GM18858 (cell line): ENCODE data around the gene DYNLL1.
"Not testable (repeated sequence)": the region's sequence is repeated elsewhere in the genome, so short reads cannot be mapped to it uniquely, and the experiment has no call there.

Experiments used
- ATAC-seq: cut with Tn5 transposase; IDR thresholded peaks from one replicate; pipeline ENCODE4 v1.9.1; 2021; ENCODE audit not compliant: unreplicated experiment

DYNLL1 gene

DNA sequence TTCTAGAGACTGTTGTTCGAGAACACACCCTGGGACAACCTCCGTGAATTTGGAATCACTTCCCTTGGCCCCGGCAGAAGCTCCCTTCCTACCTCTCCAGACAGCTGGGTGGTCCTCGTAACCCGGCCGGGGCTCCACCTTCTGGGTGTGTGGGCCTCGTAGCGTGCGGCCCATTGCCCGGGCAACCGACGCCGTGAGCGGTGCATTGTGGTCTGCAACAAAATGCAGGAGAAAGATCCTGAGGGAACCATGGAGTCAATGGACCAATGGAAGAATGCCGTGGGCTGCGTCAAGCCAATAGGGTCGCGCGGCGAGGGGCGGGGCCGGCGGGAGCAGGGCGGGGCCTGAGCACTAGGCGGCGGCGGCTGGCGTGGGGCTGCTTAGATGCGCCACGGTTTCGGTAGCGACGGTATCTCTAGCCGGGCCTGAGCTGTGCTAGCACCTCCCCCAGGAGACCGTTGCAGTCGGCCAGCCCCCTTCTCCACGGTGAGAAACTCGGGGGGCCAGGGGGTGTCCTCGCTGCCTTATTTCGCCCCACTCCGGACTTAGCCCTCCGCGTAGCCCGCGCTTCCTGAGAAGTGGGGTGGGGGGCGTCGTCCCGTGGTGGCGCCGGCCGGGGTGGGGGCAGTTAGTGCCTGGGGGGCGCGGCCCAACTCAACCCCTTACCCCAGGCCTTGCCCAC, at the start of gene DYNLL1:
TSS of gene DYNLL1 (plus strand) at position 383 of the 682 bp plus-strand sequence. CDS start 309 bp downstream, outside the sequence.
- ATAC-seq: peak; percentile 86

GRCh38 chr12:120446844-120447178, 49.1 kb upstream of the DYNLL1 start:
- ATAC-seq: peak; percentile 27

GRCh38 chr12:120447992-120448391, 47.9 kb upstream of the DYNLL1 start:
- no peak for ATAC-seq

GRCh38 chr12:120452524-120452923, 43.4 kb upstream of the DYNLL1 start:
- ATAC-seq: not testable (repeated sequence)

GRCh38 chr12:120453060-120453750, 42.7 kb upstream of the DYNLL1 start:
- ATAC-seq: no peak

GRCh38 chr12:120453977-120454376, 41.9 kb upstream of the DYNLL1 start:
- ATAC-seq: no peak

- no peak for ATAC-seq
Measured at GRCh38 chr12:120455302-120455701, 40.6 kb upstream of the DYNLL1 start.

- ATAC-seq: no peak
Measured at GRCh38 chr12:120457133-120457532, 38.8 kb upstream of the DYNLL1 start.

DNA sequence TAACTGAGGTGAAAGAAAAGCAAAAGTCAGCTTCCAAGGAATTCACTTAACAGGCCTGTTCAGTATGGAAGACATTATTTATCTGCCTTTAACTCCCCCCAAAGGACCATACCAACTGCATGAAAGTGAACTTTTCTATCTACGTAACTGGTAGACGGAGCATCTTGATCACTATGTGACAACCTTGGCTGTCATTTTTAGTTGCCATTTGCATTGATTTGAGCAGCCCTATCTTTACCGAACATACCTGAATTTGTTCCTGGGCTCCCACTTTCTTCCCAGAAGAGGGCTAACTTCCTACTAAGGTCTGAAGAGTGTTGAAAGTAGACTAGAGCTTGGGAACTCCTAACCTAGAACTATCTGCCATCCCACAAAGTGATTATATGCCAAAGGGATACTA, 35.8 kb upstream of the DYNLL1 start:
- ATAC-seq: no peak

DNA sequence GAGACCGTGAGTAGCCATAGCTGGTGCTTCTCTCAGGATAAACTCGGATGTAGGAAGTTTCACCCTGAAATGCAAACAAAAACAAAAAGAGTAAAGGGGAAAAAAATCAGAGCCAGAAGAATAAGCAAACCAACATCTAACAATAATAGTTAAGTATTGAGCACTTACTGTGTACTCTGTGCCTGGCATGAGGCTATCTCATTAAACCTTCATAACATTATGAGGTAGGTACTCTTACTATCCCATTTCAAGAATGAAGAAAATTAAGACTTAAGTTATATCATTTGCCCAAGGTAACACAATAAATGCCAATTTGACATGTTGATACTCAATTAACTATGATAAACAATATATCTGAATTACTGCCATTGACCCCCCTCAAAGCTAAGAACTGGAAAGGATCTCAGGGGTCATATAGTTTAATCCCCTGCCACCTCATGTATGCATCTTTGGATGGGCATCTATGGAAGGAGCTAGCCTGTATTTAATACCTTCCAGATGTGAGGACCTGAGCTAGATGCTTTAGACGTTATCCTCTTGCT, 33.7 kb upstream of the DYNLL1 start:
- ATAC-seq: no peak

DNA sequence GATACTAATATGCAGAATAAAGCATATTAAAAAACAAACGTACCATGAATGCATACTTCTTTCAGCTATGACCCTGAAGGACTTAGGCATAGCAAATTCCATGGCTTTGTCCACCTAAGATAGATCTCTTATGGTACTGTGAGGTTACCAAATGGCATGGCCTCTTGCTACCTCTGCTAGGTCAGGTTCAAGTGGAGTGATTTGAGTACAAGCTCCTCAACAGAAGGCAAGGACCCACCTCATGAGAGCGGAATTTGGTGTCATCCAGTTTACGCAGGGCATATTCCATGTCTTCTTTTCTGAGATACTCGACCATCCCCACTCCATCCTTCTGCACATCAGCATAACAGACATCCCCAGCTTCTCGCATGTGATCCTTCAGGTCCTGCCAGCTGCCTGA, 32.2 kb upstream of the DYNLL1 start:
- no peak for ATAC-seq

DNA sequence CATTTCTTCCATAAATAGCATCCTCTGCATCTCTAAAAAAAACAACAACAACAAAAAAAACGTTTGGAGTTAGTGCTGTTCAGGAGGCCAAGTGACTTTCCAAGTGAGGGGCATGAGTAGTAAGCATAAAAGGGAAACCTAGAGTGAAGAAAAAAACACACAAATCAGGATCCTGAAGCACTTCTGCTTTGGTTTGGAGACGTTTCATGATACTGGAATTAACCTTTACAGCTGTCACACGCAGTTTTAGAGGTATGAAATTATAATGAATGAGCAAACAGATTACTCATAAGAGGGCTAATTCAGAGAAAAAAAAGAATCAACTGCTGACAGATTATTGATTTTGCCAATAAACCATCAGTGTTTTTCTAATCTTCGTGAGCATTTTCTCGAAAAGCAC, 30.2 kb upstream of the DYNLL1 start:
- no peak for ATAC-seq

DNA sequence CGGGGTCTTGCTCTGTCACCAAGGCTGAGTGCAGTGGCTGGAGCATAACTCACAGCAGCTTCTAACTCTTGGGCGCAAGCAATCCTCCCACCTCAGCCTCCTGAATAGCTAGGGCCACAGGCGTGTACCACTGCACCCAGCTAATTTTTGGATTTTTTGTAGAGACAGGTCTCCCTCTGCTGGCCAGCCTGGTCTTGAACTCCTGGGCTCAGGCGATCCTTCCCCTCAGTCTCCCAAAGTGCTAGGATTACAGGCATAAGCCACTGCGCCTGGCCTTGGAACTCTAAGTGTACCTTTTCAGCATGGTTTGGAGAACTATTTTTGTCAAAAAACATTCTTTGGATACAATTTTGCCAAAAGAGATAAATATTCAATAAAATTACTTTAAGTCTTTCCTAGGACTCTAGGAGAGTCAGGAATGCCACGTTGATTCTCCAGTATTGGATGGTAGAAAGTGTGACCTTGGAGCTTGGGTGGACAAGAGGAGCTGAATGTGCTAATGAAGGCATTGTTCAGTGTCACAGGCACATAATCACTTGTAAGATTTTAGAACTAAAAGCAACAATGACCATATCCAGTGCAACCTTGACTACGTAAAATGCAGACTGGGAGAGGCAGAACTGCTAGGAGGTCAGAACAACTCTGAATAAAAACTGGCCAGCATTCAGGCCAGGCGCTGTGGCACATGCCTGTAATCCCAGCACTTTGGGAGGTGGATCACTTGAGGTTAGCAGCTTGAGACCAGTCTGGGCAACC, 29.2 kb upstream of the DYNLL1 start:
- ATAC-seq: no peak

DNA sequence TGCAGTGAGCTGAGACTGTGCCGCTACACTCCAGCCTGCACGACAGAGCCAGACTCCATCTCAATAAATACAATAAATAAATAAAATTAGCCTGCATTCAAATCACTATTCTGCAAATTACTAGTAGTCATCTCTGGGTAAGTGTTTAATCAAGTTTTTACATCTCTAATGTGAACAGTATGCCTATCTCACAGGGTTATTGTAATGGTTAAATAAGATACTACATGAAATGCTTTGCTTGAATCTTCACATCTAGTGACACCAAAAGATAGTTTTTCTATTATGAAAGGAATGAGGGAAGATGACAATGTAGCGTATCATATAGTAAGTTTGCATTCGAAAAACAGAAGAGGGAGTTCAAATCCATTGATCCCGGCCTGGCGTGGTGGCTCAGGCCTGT, 28.5 kb upstream of the DYNLL1 start:
- ATAC-seq: no peak

DNA sequence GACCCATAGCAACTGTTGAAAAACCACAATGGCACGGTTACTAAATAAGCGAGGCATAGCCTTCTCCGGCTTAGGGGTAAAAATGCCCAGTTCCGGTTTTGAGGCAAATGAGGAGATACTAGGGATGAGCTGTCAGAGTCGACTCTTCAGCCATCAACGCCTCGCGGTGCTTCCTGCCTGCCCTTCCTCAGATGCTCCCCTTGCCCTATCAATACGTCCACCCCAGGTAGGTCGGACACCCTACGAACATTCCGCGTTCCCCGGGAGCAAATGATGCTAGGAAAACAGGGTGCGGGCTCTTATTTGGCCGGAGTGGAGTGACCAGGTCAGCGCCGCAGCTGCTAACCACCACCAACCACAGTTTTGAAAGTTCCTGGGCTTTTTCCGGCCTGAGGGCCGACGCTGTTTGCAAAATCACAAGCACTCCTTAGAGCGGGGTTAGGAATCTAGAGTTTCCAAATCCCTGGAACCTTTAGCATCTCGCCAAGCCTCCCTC, 27.5 kb upstream of the DYNLL1 start:
- ATAC-seq: no peak

DNA sequence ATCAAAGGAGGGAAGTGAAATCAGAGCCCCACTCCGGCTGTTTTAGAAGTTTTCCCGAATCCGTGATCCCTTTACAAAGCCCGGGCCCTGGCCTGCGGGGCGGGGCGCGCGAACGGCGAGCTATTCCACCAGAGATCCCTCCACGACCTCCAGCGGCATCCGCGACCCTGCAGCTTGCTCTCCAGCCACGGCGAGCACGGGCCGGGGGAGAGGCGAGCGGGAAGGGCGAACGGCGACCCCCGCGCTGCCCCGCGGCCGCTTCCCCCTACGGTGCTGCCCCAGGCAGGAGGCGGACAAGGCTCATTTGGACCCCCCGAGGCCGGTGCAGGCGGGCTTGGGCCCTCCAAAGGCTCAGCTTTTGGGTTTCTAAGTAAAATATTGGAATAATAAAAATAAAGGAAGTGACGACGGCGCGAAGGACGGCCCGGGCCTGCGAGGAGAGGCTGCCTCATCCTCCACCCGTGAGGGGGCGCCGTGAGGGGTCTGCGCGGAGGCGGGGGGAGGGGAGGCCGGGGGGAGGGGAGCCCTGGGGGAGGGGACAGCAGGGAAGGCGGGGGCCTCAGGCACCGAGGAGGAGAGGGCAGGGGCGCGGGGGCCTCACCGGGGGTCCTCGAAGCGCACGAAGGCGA, 27.0 kb upstream of the DYNLL1 start:
- ATAC-seq: peak; percentile 5

DNA sequence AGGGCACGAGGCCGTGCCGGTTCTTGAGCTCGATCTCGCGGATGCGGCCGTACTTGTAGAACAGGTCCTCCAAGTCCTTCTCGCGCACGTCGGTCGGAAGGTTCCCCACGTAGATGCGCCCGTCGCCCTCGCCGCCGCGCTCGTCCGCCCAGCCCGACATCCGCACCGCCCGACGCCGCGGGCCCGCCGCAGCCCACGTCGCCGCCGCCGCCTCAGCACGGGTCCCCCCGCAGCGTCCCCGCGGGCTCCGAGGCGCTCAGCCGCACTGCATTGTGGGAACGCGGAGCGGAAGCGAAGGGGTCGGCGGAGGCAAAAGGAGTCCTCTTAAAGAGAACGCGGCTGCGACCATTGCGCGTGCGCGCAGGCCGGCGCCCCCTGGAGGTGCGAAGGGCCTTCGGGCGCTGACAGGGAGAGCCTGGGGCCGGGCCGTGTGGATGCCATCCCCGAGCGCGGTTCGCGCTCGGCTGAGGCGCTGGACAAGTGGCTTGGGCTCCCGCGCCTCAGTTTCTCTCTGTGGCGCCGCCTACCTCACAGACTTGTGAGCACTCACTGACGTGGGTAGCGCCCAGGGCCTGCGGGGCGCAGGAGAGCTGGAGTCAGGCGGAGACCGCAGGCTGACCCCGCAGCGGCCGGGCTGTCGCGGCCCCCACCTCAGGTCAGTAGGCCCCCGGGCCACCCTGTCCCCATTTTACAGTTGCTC, 26.3 kb upstream of the DYNLL1 start, which contains the start of gene SRSF9:
TSS of gene SRSF9 (minus strand) at position 299 of the 700 bp plus-strand sequence. CDS start at position 160, 139 bp downstream.
- ATAC-seq: peak; percentile 78

GRCh38 chr12:120470150-120470784, 25.6 kb upstream of the DYNLL1 start:
- ATAC-seq: no peak

DNA sequence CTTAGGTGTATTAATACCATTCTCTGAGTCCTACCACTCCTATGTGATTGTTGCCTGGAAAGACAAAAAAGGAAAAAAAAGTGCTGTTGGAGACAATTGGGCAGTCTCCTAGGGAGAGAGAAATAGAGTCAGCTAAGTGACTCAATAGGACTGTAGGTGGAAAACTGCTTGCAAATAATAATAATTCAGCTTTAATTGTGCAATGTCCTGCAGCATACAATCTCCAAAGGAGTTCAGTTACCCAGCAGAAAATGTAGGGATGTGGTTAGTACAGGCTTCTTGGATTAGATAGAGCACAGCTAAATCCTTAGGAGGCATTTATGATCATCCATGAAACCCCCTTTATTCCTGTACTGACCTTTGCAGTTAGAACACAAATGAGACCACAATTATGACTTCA, 23.4 kb upstream of the DYNLL1 start:
- no peak for ATAC-seq
